ENCODE data around the gene CPNE4.

Gene CPNE4

GRCh38 chr3:131868203-131868602 lies 166.6 kb downstream of the CPNE4 start:
- DNase-seq, result no peak

- DNase-seq, result no peak
Measured at GRCh38 chr3:131856171-131856570, 178.6 kb downstream of the CPNE4 start.

DNA sequence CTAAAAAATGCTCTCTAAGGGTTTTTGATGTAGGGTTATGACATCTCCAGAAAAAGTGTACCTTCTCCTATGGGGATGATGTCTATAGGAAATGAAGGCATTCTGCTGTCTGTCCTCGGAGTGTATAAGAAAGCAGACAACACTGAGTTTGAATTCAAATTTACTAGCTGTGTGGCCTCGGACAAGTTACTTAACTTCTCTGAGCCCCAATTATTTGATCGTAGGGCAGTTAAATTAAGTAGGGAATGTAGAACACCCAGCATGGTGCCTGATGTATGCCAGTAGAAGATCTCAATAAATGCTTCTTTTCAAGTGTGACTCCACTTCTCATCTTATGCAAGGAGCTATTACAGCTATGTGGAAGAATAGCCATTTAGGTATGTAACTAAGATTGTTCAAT lies 184.6 kb downstream of the CPNE4 start:
- no peak for DNase-seq

- no peak for DNase-seq
Measured at GRCh38 chr3:131849616-131850015, 185.2 kb downstream of the CPNE4 start.

DNA sequence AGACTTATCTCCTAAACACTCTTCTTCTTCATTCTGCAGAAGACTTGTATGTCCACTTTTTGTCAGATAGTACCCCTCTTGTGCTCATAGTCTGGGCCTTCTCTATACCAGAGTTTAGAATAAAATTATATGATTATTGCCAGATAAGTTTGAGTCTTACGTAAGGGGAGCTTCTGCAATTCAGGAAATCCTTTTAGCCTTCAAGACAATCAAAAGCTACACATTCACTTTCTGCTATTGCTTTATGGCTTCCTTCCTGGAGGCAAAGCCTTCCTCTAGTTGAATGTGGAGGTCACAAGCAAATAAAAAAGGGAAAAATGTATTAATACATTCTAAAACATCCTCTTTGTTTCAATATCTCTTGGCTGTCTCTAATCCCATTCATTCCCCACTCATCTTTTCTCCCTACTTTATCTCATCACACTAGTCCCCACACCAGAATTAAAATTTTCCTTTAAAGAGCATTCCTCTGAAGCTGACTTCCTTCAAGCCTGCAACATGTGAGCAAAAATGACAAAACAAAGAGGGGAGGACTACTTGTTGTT lies 186.8 kb downstream of the CPNE4 start:
- DNase-seq, result no peak

DNA sequence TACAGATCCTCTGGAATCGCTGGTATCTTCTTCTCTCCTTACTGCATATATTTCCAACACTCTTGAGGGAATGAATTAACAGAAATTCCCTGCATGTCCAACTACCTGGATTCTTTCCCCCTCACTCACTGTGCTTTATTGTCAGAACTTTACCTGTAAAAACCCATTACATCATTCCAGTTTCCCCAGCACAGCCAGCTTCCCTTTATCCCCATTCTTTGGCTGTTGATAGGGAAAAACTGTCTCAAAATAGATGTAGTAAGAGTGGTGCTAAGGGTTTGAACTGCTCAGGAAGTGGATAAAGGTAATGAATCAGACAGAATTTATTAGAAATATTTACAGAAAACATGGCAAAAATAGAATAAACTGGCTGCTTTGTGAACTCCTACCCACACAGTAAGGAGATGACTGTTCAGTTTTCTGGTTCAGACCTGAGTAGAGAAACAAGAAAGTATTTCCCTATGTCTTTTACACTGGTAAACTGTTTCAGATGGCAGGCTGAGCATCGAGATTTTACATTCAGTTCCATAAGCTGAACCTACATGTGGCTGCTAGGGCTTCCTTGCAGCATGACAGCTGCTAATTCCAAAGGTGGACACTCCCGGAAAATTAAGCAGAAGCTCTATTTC lies 188.4 kb downstream of the CPNE4 start:
- no peak for DNase-seq

DNA sequence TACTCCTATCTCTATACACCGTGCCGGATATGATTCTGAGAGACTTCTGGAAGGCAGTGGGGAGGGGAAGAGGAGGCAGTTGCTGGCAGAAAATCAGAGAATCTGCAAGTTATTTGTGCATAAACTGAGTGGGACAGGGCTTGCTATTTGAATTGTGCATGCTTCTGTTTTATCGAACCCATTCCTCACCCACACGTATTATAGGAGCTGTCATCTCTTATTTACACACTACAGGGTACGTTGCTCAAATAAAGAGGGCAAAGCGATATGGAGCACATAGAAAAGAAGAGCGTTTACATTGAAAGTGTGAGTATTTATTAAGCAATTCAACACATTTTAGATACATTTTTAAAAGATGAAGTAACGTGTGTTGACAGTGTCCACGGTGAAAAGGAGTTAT lies 191.6 kb downstream of the CPNE4 start:
- no peak for DNase-seq

- no peak for DNase-seq
Measured at GRCh38 chr3:131840156-131840797, 194.5 kb downstream of the CPNE4 start.

- no peak for DNase-seq
Measured at GRCh38 chr3:131835906-131836305, 198.9 kb downstream of the CPNE4 start.

- DNase-seq, result no peak
Measured at GRCh38 chr3:131831608-131832007, 203.2 kb downstream of the CPNE4 start.

GRCh38 chr3:131821191-131821762 lies 213.5 kb downstream of the CPNE4 start:
- no peak for DNase-seq

- DNase-seq, result no peak
Measured at GRCh38 chr3:131819381-131820055, 215.3 kb downstream of the CPNE4 start.

- DNase-seq, result no peak
Measured at GRCh38 chr3:131812433-131812832, 222.4 kb downstream of the CPNE4 start.

- no peak for DNase-seq
Measured at GRCh38 chr3:131811481-131811880, 223.3 kb downstream of the CPNE4 start.

DNA sequence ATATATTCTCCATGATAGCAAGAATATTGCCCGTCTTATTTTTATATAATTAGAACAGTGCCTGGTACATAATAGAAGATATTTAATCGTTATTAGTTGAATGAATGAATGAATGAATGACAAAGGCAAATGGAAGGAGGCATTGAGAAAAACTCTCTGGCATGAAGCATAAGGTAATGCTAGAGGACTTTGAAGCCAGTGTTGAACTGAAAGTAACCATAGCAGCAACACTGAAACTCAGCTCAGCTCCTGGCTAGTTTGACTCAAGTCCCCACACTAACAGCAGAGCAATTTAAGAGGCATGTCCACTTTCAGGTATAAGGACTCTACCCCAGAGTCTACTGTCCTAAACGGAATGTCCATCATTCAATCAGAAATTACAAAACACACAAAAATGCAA lies 227.0 kb downstream of the CPNE4 start:
- DNase-seq, result no peak

- no peak for DNase-seq
Measured at GRCh38 chr3:131806736-131807135, 228.1 kb downstream of the CPNE4 start.

DNA sequence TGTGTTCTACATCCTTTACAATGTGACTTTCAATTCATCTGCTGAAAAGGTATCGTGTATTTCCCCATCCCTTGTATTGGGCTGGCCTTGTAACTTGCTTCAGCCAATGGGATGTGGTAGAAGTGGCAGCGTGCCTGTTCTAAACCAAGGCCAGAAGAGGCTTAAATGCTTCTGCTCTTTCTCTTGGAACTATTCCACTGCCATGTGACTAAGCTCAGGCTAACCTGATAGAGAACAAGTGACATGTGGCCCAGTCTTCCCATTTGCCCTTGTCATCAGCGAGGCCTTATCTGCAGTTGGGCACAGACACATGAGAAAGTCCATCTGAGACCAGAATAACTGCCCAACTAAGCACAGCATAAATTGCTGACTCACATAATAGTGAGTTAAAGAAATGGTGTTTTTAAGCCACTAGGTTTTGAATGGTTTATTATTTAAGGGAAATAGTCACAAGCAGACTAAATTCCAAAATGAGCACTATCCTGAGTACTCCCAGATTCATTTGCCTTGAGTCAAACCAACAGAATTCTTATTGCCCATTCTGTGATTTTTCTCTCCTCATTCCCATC lies 230.2 kb downstream of the CPNE4 start:
- DNase-seq, result no peak

- no peak for DNase-seq
Measured at GRCh38 chr3:131803113-131803512, 231.7 kb downstream of the CPNE4 start.

DNA sequence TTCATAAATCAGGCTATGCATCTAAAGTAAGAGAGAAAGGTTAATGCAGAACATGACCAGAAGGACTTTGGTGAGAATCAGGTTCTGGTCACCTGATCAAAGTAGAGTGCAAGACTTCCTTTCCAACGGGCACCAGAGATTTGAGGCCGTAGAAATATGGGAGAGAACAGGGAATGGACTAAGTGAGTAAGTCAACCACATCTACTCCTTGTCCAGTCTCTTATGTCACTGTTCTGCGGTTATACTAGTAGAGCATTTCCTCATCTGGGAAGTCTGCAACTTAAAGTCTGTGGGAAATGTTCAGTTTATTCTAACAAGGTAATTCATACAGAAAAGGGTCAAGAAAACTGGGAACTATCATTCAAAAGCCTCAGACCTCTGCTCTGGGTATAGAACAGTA lies 232.8 kb downstream of the CPNE4 start:
- no peak for DNase-seq

GRCh38 chr3:131801566-131801965 lies 233.2 kb downstream of the CPNE4 start:
- no peak for DNase-seq

DNA sequence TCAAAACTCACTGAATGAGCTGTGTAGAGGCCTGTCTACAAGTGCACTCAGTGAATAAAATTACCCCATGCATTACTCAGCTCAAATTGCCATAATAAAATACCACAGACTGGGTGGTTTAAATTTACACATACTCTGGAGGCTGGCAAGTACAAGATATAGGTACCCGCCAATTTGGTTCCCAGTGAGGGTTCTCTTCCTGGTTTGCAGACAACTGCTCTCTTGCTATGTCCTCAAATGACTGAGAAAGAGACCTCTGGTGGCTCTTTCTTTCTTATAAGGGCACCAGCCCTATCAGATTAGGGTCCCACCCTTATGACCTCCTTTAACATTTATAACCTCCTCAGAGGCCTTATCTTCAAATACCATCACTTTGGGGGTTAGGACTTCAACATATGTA lies 237.0 kb downstream of the CPNE4 start:
- DNase-seq, result no peak

- DNase-seq, result no peak
Measured at GRCh38 chr3:131796558-131797198, 238.1 kb downstream of the CPNE4 start.

DNA sequence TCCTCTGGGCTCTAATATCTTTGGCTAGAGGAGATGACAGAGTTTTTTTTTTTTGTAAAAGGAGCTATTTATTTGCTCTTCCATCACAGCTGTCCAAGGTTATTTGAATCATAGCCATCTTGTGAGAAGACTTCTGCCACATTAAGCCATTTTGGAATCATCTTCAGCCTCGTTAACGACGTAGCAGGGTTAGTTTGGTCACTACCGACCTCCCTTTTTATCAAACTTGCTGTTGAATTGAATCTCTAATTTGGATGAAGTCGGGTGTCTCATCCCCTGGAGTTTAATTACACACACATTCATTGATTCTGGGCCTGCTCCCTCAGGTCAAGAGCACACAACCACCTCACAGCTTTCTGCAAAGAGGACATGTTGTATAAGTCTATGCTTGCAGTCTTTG lies 238.7 kb downstream of the CPNE4 start:
- DNase-seq, result no peak
